ENCODE measurements around the gene SNAP47.
"Not testable (repeated sequence)": the region's sequence is repeated elsewhere in the genome, so short reads cannot be mapped to it uniquely, and the experiment has no call there.

Gene SNAP47, protein sequence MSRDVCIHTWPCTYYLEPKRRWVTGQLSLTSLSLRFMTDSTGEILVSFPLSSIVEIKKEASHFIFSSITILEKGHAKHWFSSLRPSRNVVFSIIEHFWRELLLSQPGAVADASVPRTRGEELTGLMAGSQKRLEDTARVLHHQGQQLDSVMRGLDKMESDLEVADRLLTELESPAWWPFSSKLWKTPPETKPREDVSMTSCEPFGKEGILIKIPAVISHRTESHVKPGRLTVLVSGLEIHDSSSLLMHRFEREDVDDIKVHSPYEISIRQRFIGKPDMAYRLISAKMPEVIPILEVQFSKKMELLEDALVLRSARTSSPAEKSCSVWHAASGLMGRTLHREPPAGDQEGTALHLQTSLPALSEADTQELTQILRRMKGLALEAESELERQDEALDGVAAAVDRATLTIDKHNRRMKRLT

DNA sequence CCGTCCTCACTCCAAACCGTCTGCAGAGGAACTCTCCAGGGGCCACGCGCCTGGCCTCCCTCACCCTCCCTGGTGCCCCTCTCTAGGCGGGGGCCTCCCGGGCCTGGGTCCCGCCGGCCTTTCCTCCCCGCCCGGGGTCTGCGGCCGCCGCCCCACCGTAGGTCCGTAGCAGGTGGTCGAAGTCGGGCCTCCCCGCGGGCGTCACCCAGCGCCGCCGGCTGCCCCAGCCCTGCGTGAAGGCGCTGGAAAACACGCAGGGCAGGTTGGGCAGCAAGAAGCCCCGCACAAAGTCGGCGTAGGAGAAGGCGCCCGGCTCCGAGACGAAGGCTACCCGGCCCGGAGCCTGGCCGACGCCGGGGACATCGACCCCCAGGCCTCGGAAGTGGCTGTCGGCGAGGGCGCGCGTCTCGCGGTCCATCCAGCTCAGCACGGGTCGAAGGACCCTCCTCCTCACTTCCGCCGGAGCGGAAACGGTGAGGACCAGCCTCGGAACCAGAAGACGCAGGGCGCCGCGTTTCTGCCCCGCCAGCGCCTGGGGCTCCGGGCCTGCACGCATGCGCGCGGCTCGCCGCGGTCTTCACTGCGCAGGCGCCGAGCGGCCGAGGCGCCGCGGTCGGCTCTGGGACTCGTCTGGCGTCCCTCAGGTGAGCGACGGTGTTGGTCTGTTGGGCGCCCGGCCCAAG, at the start of gene SNAP47, which contains the start of gene JMJD4:
SNAP47 (plus strand) TSS at position 580 of the 683 bp plus-strand sequence. CDS start 12,302 bp downstream, outside the sequence.
JMJD4 (minus strand) TSS at position 447 of the 683 bp plus-strand sequence; CDS start at position 418, 29 bp downstream.
- no peaks in the 10 kb centered on the region for H3K27me3 Mint-ChIP-seq
- DNase-seq (ENCODE audit: low spot score in 2 of 2): peak; percentile 96 to 98
- H3K9me3 Mint-ChIP-seq: no peaks in the 10 kb centered on the region
- peaks cover 44% of the 10 kb centered on the region for H3K4me1 Mint-ChIP-seq
- peaks cover 2% of the 10 kb centered on the region for H3K36me3 Mint-ChIP-seq
- H3K4me3 Mint-ChIP-seq: peak within 1 kb of the TSS; percentile 97
- ATAC-seq (ENCODE audit: low read depth): peak; percentile 91
- peak within 1 kb of the TSS; percentile 96 for H3K27ac Mint-ChIP-seq

DNA sequence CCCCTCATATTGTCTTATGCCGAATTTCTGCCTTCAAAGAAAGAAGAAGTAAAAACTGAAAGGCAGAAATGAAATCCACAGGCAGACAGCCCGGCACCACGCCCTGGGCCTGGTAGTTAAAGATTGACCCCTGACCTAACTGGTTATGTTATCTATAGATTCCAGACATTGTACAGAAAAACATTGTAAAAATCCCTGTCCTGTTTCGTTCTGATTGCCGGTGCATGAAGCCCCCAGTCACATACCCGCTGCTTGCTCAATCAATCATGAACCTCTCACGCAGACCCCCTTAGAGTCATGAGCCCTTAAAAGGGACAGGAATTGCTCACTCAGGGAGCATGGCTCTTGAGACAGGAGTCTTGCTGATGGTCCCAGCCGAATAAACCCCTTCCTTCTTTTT, 49.4 kb upstream of the SNAP47 start:
- DNase-seq (ENCODE audit: low spot score in 2 of 2): no peak
- H3K4me1 Mint-ChIP-seq: no peaks in the 10 kb centered on the region
- peaks cover 24% of the 10 kb centered on the region for H3K9me3 Mint-ChIP-seq
- H3K4me3 Mint-ChIP-seq: no peak overlapping the region
- H3K27ac Mint-ChIP-seq: no peak overlapping the region
- ATAC-seq (ENCODE audit: low read depth): no peak
- H3K27me3 Mint-ChIP-seq: no peaks in the 10 kb centered on the region
- peaks cover 5% of the 10 kb centered on the region for H3K36me3 Mint-ChIP-seq

DNA sequence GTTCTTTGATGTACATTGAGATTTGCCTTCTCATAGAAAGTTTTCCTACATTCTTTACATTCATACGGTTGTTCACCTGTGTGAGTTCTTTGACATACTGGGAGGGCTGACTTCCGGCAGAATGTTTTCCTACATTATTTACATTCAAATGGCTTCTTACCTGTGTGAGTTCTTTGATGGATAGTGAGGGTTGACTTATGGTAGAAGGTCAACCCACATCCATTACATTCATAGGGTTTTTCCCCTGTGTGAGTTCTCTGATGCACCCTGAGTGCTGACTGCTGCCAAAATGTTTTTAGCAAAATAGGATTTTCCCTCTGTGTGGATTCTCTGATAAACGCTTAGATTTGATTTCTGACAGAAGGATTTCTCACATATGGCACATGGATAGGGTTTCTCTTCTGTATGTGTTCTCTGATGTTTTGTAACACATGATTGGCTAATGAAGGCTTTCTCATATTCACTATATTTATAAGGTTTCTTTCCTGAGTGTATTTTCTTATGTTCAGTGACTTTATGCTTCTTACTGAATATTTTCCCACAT, 37.8 kb upstream of the SNAP47 start:
- Mint-ChIP-seq H3K27ac (no peak overlapping the region), H3K4me1 (no peaks in the 10 kb centered on the region), H3K9me3 (peaks cover 39% of the 10 kb centered on the region), H3K27me3 (peaks cover 1% of the 10 kb centered on the region), H3K36me3 (peaks cover 8% of the 10 kb centered on the region), H3K4me3 (no peak overlapping the region)
- DNase-seq (ENCODE audit: low spot score in 2 of 2): no peak
- ATAC-seq (ENCODE audit: low read depth): no peak

DNA sequence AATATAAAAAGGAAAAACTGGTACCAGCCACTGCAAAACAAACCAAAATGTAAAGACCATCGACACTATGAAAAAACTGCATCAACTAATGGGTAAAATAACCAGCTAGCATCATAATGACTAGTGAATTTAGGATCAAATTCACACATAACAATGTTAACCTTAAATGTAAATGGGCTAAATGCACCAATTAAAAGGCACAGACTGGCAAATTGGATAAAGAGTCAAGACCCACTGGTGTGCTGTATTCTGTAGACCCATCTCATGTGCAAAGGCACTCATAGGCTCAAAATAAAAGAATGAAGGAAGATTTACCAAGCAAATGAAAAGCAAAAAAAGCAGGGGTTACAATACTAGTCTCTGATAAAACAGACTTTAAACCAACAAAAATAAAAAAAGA, 33.6 kb upstream of the SNAP47 start:
- peaks cover 11% of the 10 kb centered on the region for H3K36me3 Mint-ChIP-seq

DNA sequence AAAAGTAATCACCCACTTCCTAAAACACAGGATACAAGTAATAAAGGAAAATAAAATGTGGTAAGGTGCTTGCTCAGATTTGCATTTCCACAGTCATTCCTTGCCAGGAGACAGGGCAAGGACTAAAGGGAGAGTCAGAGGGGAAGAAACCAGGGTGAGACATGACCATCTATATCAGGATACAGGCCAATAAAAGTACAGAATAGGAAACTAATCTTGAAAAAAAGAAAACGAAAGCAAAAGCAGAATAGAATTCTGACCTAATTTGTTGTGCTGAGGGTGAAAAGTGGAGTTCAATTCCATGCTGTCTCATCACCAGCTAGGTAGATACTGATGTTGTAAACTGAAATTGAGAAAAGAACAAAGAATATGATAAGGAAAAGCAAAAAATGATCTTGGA, 27.4 kb upstream of the SNAP47 start:
- Mint-ChIP-seq H3K4me1 (peaks cover 2% of the 10 kb centered on the region), H3K9me3 (peaks cover 21% of the 10 kb centered on the region), H3K36me3 (peaks cover 3% of the 10 kb centered on the region), H3K4me3 (no peak overlapping the region), H3K27ac (no peak overlapping the region), H3K27me3 (peaks cover 2% of the 10 kb centered on the region)
- DNase-seq (ENCODE audit: low spot score in 2 of 2) (no peak), ATAC-seq (ENCODE audit: low read depth) (no peak)

More for the DNA sequence above, 33.6 kb upstream of the SNAP47 start:
- H3K4me1 Mint-ChIP-seq; H3K4me3 Mint-ChIP-seq; H3K27me3 Mint-ChIP-seq; H3K27ac Mint-ChIP-seq; DNase-seq (ENCODE audit: low spot score in 2 of 2); ATAC-seq (ENCODE audit: low read depth): not testable (repeated sequence)
- peaks cover 43% of the 10 kb centered on the region for H3K9me3 Mint-ChIP-seq

DNA sequence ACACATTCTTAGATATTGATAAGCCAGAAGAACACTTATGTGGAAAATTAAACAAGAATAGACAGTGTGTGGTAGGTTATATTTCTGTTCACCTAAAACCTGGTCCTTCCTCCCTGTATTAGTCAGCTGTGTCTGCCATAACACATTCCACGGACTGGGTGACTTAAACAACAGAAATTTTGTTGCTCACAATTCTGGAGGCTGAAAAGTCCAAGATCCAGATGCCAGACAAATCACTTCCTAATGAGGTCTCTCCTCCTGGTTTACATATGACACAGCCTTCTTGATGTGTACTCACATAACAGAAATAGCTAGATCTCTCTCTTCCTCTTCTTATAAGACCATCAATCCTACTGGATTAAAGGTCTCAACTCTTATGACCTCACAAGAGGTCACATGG, 25.8 kb upstream of the SNAP47 start:
- H3K4me3 Mint-ChIP-seq: no peak overlapping the region
- no peaks in the 10 kb centered on the region for H3K27me3 Mint-ChIP-seq
- no peak for DNase-seq (ENCODE audit: low spot score in 2 of 2)
- H3K36me3 Mint-ChIP-seq: peaks cover 3% of the 10 kb centered on the region
- H3K4me1 Mint-ChIP-seq: peaks cover 2% of the 10 kb centered on the region
- H3K9me3 Mint-ChIP-seq: peaks cover 16% of the 10 kb centered on the region
- no peak for ATAC-seq (ENCODE audit: low read depth)
- no peak overlapping the region for H3K27ac Mint-ChIP-seq

DNA sequence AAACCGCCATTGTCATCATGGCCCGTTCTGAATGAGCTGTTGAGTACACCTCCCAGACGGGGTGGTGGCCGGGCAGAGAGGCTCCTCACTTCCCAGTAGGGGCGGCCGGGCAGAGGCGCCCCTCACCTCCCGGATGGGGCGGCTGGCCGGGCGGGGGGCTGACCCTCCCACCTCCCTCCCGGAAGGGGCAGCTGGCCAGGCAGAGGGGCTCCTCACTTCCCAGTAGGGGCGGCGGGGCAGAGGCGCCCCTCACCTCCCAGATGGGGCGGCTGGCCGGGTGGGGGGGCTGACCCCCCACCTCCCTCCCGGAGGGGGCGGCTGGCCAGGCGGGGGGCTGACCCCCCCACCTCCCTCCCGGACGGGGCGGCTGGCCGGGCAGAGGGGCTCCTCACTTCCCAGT, 24.8 kb upstream of the SNAP47 start:
- H3K27me3 Mint-ChIP-seq: not testable (repeated sequence)

DNA sequence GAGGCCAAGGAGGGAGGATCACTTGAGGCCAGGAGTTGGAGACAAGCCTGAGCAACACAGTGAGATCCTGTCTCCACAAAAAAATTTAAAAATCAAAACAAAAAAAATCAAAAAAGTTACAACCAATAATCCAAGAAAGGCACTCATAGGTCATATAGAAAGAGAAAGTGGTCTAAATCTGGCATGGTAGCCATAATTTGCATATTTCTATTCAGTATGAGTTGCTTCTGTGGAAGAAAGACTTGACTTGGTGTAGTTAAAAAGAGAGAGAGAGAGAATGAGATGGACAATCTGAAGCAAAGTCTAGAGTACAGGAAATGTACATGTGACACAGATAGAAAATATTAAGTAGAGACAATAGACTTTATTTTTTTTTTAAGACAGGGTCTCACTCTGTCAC, 22.6 kb upstream of the SNAP47 start:
- Mint-ChIP-seq H3K9me3 (peaks cover 26% of the 10 kb centered on the region), H3K27me3 (no peaks in the 10 kb centered on the region), H3K27ac (no peak overlapping the region), H3K4me3 (no peak overlapping the region), H3K36me3 (peaks cover 4% of the 10 kb centered on the region), H3K4me1 (peaks cover 2% of the 10 kb centered on the region)
- no peak for DNase-seq (ENCODE audit: low spot score in 2 of 2)
- no peak for ATAC-seq (ENCODE audit: low read depth)

More for the DNA sequence above, 24.8 kb upstream of the SNAP47 start:
- H3K36me3 Mint-ChIP-seq; H3K27ac Mint-ChIP-seq; DNase-seq (ENCODE audit: low spot score in 2 of 2); H3K4me1 Mint-ChIP-seq; ATAC-seq (ENCODE audit: low read depth); H3K4me3 Mint-ChIP-seq: not testable (repeated sequence)
- peaks cover 21% of the 10 kb centered on the region for H3K9me3 Mint-ChIP-seq

DNA sequence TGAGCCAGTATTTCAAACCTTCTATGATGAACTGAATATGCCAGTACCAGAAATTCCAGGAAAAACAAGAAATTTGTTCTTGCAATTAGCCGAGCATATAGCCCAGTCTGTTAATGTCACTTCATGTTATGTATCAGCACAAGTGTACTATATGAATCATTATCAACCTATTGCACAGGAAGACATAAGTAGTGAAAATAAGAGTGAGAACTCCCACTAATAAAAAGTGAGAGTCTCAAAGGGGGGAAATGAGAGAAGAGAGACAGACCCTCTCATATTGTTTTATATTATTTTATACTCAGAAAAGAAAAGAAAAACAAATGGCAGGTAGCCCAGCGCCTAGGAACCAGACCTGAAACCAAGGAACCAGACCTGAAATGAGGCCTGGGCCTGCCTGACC, 16.3 kb upstream of the SNAP47 start:
- H3K9me3 Mint-ChIP-seq: peaks cover 43% of the 10 kb centered on the region
- H3K27me3 Mint-ChIP-seq: peaks cover 2% of the 10 kb centered on the region
- no peak overlapping the region for H3K4me3 Mint-ChIP-seq
- peaks cover 11% of the 10 kb centered on the region for H3K36me3 Mint-ChIP-seq
- ATAC-seq (ENCODE audit: low read depth) (no peak), DNase-seq (ENCODE audit: low spot score in 2 of 2) (no peak)
- no peak overlapping the region for H3K27ac Mint-ChIP-seq
- no peaks in the 10 kb centered on the region for H3K4me1 Mint-ChIP-seq

DNA sequence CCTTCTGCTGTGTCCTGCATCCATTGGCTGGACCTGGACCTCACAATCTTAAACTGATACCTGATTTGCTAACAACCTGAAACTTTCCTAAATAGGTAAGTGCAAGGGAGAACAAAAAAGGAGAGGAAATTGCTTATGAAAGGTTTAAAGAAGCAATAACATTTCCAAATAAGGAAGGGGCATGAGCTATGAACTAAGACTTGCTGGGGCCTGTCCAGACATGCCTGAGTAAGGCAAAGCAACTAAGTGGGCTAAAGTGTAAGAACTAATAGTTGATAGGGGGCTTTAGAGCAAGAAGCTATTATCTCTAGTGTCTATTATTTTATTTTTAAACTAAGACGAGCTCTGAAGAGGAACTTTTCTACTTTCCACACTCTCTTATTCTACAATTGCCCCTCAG, 11.8 kb upstream of the SNAP47 start:
- no peak overlapping the region for H3K27ac Mint-ChIP-seq
- DNase-seq (ENCODE audit: low spot score in 2 of 2): no peak
- ATAC-seq (ENCODE audit: low read depth): no peak
- peaks cover 9% of the 10 kb centered on the region for H3K4me1 Mint-ChIP-seq
- H3K4me3 Mint-ChIP-seq: no peak overlapping the region
- H3K27me3 Mint-ChIP-seq: peaks cover 2% of the 10 kb centered on the region
- H3K9me3 Mint-ChIP-seq: peaks cover 28% of the 10 kb centered on the region
- H3K36me3 Mint-ChIP-seq: peaks cover 9% of the 10 kb centered on the region

DNA sequence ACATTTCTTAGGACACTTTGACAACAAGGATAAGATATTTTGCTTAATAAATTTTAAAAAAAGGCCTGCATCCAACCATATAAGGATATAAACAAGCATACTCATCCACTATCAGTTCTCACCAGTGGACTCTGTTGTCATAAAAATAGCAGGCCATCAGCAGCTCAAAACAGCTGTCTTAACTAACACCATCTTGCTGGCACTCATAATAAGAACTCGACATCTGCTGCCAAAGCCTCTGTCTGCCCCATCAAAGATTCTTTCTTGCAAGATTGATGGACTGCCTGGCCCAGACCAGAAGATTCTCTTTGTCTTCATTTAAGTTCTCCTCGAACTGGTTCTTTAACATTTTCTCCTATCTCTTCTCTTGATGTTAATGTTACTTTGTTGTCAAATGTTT, 10.2 kb upstream of the SNAP47 start:
- ATAC-seq (ENCODE audit: low read depth) (no peak), DNase-seq (ENCODE audit: low spot score in 2 of 2) (no peak)
- H3K27me3 Mint-ChIP-seq: no peaks in the 10 kb centered on the region
- H3K27ac Mint-ChIP-seq: no peak overlapping the region
- no peak overlapping the region for H3K4me3 Mint-ChIP-seq
- peaks cover 20% of the 10 kb centered on the region for H3K4me1 Mint-ChIP-seq
- H3K9me3 Mint-ChIP-seq: peaks cover 18% of the 10 kb centered on the region
- peaks cover 4% of the 10 kb centered on the region for H3K36me3 Mint-ChIP-seq

DNA sequence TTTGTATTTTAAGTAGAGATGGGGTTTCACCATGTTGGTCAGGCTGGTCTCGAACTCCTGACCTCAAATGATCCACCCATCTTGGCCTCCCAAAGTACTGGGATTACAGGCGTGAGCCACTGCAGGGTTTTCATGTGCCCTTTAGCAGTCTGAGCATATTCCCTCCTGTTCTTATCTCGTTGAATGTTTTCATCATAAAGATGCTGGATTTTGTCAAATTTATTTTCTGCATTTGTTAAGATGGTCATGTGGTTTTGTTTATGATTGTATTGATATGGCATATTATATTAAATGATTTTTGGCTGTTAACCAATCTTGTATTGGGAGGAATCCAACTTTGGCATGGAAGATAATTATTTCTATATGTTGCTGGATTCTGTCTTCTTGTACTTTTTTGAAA, 8.9 kb upstream of the SNAP47 start:
- peaks cover 22% of the 10 kb centered on the region for H3K4me1 Mint-ChIP-seq
- H3K27ac Mint-ChIP-seq: no peak overlapping the region
- no peak overlapping the region for H3K4me3 Mint-ChIP-seq
- DNase-seq (ENCODE audit: low spot score in 2 of 2): no peak
- H3K27me3 Mint-ChIP-seq: no peaks in the 10 kb centered on the region
- peaks cover 2% of the 10 kb centered on the region for H3K36me3 Mint-ChIP-seq
- H3K9me3 Mint-ChIP-seq: peaks cover 11% of the 10 kb centered on the region
- no peak for ATAC-seq (ENCODE audit: low read depth)

DNA sequence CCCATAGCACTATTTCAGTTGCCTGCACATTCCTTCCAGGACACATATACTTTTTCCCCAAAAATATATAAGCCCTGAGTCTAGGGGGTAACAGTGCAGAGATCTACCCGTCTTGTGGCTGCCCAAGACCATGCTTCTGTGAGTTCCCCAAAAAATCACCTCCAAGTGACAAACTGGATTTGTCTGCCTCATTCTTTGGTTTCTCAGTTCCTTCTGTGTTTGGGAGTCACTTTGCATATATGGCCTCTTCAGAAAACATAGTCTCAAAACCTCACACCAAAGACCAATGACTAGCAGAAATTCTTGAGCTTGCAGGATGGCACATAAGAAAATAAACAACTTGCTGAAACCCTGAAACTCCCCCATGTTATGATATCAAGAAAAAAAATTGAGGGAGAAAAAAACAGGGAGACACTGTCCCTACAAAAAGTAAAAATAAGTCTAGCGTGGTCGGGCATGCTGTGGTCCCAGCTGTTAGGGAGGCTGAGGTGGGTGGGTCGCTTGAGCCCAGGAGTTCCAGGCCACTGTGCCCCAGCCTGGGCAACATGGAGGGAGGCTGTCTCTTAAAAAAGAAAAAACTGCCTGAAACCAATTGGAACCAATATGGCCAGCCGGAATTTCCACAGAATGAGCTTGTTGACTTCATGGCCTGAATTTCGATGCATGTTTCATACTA, 8.2 kb upstream of the SNAP47 start:
- Mint-ChIP-seq H3K4me3 (peak overlapping the region; percentile 56), H3K27me3 (no peaks in the 10 kb centered on the region), H3K9me3 (peaks cover 8% of the 10 kb centered on the region), H3K4me1 (peaks cover 22% of the 10 kb centered on the region), H3K36me3 (peaks cover 2% of the 10 kb centered on the region), H3K27ac (no peak overlapping the region)
- ATAC-seq (ENCODE audit: low read depth) (peak; percentile 25), DNase-seq (ENCODE audit: low spot score in 2 of 2) (no peak)
